GM19043 (cell line): ENCODE measurements around the gene PTPRG.

Experiments used
- ATAC-seq: cut with Tn5 transposase; IDR thresholded peaks from one replicate; pipeline ENCODE4 v1.9.1; 2021; ENCODE audit warnings: low read depth; ENCODE audit not compliant: unreplicated experiment

PTPRG gene

DNA sequence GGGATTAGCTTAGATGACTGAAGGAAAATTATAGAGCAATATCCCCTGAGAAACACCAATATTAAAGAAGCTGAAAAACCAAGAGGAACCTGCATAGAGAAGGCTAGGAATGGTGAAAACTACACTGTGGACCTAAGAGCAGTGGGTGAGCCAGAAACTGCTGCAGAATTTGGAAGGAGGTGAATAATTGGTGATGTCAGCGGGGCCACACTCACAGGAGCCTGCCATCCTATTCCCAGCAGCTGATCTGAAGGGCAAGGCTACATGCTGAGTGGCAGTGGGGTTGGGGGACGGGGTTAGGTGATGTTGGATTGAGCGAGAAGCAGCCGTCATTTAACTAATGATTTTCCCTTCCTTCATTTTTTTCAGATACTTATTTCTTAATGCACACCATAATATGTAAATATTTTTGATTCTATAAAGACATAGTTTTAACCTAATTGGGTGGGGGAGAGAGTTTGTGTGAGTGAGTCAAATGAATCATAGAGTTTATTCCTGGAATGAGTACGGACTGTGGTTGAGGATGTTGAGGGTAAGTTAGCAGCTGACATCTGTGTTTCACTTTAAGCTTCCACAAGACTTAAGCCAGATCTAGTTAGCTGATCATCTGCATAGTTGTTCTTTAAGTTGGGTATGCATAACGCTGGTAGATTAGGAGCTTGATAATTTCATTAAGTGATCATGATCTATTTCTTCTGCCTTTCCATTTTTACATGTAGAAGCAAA, 222.8 kb downstream of the PTPRG start:
- ATAC-seq = no peak

DNA sequence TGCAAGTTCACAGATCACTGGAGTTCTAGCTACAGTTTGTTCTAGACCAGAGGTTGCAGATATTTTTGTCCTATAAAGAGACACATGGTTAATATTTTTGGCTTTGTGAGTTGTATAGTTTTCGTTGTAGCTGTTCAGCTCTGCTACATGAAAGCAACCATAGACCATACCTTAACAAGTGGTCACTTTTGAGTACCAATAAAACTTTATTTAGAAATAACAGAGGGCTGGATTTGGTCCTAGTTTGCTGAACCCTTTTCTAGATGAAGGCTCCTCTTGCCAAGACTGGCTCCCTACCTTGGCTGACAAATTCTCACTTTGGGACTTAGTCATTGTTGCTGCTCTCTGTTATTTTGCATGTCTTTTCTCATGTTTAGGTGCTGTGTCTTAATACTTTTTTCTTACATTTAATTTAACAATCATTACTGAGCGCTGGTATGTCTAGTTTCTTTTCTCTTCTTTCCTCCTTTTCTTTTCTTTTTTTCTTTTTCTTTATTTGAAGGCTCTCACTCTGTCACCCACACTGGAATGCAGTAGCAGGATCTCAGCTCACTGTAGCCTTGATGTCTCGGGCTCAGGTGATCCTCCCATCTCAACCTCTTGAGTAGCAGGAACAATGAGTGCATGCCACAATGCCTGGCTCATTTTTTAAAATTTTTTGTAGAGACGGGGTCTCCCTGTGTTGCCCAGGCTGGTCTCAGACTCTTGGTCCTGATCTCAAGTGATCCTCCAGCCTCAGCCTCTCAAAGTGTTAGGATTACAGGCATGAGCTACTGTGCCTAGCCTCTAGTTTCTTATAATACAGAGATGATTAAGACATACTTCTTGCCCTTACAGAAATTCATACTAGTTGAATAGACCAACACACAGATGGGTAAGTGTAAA, 227.5 kb downstream of the PTPRG start:
- ATAC-seq = no peak

DNA sequence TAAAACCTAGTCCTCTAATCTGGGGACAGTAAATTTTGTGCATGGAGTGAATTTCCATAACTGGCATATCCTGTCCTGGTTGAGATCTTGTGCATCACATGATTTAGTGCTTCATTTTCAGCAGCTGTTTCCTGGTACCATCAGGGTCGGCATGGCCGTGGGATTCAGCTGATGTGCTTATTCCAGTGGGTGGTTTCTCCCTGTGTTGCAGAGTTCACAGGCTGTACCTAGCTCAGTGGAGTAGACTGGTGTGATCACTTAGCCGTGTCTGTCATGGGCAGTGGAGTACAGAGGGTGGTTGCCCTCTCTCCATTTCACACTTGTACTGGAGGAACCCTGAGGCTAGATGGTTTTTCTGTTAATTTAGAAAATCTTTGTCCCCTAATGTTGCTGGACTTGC, 228.5 kb downstream of the PTPRG start:
- no peak for ATAC-seq

DNA sequence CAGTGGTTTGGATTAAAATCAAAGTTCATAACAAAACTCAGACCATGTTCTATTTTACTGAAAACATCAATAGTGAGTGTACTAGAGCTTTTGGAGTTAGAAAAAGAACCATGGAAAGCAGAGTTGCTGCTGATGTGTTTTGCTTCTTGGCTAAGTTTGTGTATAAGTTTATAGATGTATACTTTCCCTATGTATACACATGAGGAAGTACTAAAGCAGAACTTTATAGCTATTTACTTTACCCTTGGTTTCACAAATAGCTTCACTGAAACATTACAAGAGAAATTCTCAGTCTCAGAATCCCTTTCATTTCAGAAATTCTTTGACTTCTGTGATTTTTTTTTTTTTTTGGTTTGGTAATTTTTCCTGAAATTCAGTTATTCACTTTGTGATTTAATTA, 229.0 kb downstream of the PTPRG start:
- ATAC-seq = no peak

DNA sequence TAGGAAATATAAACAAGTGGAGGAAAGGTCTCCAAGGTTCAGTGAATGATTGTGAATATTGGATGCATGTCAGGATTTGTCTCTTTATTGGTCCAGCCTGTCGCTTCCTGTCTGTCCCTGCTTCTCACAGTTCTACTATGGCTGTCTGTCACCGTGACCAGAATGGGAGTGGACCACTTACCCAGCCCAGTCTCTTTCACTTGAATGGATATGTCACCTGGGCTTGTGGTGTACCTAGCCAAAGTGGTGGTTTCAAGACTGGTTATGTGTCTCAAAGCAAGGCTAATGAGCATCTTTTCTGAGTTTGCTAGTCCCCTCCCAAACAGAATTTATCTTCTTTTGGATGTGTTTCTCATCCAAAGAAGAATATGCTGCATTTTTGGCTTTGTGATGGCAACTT, 231.7 kb downstream of the PTPRG start:
- no peak for ATAC-seq

DNA sequence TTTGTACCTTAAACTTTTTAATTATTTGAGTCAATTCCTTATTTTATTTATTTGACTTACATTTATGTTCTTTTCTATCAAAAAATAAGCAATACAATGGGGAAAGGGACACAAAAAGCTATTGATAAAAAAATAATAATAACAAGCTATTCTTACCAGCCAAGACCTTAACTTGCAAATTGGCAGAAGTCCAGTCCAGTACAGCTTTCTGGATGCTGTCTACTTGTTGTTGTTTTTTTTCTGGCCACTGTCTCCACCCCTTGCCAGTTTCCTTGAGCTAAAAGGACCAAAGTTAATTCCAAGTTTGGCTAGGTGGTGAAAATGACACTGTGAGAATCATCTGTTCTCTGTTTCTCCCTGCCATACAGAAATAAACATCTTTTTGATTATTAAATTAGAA, 232.2 kb downstream of the PTPRG start:
- no peak for ATAC-seq

DNA sequence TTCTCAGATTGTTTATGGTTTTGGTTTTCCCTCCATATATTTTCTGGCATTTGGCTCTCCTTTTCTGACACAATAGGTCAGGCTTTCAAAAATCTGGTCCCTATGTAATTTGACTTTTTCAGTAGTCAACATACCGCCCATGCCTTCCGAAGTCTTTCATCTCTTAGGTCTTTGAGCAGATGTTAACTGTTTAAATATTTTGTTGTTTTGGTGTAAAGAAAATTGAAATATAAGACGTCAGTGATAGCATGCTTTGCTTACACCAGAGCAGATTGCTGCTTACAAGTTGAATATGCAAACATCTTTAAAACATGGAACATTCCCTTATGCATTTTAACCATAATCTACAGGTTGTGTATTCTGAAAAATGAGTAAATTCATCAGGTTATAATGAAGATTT, 233.0 kb downstream of the PTPRG start:
- ATAC-seq = no peak

DNA sequence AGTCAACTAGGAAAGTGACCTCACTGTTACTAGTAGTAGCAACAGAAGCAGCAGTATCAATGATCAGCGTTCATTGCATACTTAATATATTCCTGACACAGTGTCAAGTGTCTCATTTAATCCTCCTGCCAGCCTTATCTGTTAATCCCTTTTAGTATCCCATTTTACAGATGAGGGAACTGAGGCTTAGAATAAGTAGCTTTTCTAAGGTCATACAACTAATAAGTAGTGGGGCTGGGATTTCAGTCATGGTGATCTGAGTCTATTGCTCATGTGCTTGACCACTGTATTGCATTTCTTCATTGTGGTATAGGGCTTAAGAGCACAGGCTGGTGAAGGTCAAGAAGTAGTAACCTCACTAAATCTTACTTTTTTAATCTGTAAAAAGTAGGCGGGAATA, 233.6 kb downstream of the PTPRG start:
- ATAC-seq = no peak

DNA sequence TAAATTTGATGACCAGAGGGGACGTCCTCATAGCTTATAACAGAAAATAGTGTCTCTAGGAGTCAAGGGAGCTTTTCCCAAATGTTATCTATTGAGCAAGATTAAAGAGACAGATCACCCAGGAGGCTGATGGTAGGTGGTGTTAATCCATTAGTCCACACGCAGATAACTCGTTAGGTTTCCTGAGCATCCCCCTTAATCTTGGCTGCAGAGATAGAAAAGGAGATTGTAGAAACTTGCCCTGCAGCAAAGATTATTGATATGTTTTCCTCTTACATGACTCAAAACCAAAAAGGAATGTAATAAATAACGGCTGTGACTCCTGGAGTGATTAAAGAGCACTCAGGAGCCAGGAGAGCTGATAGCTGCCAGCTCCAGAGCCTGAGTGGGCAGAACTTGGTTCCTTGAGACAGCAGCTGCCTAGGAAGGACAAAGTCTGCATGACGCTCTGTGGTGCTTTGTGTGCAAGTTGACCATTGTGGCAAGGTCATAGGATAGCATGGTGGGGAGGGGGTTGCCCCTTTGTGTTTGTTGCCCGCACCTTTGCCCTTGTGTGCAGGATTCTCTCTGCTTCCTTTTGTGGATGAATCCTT, 234.8 kb downstream of the PTPRG start:
- no peak for ATAC-seq

DNA sequence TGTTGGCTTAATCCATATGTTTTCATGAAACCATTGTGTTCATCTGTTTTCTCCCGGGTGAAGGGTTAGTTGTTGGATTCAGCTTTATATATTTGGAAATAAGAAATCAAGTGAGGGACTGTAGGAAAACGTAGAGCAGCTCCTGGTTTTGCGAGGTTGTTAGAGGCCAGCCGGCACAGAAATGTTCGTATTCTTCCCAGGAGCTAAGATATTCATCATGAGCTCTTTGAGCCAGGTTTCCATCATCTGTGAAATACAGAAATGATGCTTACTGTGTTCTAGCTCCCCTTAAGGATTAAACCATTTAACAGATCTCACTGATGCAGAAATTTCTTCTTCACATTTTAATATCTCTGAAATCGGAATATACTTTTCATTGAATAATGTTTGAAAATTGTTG, 235.5 kb downstream of the PTPRG start:
- no peak for ATAC-seq

DNA sequence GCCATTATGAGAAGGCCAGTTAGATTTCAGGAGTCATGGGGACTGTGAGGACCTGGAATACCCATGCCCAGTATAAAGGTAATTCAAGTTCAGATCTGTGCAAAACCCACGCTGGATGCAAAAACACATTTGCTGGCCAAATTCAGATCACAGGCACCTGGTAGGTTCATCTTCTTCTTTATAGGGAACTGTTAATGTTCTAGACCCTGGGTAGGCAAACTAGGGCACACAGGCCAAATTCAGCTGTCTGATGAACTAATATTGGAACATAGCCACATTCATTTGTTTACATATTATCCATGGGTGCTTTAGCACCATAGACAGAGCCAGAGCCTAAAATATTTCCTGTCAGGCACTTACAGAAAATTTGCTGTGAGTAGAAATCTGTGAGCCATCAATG, 241.4 kb downstream of the PTPRG start:
- ATAC-seq = no peak

DNA sequence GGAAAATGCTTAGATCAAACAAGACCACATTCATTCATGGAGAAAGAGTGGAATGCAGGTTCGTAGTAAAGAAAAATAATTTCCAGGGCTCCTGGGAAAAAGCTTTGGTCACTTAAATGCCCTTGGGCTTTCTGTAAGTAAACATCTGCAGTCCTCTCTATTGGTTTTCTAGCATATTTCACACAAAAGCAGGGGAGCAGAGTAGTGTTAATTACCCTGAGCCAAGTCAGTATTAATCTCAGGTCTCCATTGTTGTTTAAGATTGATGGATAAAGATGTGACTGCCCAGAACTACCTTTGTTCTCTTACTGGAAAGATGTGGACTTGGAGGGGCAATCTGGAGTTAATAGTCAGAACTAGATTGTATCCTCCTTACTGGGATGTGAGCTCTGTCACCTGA, 242.6 kb downstream of the PTPRG start:
- ATAC-seq = no peak

DNA sequence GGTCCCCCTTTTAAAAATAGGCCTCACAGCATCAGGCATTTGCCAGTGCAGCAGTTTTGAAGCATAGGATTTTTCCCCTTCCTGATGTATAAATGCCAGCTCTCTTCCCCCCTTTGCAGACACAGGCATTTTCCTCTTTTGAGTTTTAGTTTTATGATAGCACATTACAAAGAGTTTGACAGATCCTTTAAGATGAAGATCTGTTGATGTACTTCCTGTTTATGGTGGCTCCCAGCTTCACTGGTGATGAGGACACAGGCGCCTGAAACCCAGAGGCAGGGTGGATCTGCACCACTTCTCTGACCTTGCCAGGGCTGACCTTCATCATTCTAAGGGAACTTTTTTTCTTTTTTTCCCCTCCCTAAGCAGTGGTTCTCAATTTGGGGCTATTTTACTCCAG, 243.4 kb downstream of the PTPRG start:
- no peak for ATAC-seq

DNA sequence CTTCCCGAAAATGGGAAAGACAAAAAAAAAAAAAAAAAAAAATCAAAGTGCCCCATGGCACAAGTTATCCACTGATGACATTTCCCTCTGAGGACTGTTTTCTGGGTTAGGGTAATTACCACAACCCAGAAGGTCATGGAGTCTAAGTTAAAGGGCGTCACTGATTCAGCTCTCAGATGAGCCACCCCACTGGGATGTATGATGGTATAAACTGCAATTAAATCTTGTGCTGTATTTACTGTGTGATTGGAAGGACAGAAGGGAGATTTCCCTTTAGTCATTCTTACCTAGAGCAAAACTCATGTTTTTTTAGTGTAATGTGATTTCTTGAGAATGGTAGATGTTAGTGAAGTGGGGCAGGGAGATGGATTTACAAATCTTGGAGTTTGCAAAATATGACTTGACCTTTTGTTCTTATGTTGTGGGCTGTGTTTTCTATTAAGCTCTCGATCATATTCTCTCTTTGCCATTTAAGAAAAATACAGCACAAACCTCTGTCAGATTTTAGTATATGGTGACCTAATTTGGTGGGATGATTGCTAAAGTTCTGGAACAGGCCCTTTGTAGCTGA, 244.2 kb downstream of the PTPRG start:
- no peak for ATAC-seq

DNA sequence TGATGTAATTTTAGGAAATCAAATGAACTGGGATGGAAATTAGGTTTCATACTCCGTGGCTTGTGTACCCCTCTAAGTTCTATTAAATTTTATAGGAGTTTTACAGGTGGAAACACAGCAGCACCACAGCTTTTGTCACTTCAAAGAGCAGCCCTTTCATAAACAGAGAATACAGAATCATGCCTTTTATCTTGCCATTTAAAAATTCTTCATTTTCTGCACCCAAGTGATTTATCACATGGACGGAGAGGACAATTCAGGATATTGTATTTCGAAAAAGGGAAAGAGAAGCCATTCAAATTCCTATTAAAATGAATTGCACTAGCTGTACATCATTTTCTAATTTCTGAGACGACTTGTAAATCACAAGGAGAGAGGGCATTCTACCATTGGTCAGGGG, 245.4 kb downstream of the PTPRG start:
- ATAC-seq = no peak

DNA sequence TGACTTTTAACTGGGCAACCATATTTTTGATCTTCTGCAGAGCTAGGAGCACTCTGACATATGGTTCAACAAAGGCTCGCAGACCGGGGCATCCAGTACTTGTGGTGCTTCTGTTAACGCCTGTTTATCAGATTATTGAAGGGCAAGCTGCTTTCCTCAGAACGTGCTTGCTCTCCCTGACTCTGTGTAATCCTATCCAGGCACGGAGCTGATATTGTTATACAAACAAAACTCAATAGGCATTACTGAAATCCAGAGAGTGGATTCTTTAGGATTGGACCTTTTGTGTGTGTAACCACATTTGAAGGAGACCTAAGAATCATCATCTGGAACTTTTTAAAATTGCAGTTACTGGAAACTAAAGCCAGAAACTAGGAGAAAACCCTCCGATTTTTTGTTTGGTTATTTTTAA, 246.5 kb downstream of the PTPRG start:
- ATAC-seq = no peak

DNA sequence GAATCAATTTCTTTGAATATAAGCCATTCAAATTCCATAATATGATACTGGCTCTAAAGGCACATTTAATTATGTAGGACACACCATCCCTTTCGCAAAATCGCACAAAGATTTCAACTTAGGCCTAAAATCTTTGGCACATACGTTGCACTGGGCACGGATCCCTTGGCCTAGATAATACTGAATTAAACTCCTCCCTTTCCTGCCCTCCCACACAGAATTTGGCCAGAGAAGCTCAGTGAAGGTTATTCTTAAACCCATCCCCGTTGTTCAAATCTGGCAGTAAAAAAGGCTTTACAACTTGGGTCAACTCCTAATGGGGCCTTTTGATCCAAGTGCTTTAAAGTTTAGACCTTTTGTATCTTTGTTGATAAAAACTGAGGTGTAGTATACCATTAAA, 247.2 kb downstream of the PTPRG start:
- ATAC-seq = no peak

DNA sequence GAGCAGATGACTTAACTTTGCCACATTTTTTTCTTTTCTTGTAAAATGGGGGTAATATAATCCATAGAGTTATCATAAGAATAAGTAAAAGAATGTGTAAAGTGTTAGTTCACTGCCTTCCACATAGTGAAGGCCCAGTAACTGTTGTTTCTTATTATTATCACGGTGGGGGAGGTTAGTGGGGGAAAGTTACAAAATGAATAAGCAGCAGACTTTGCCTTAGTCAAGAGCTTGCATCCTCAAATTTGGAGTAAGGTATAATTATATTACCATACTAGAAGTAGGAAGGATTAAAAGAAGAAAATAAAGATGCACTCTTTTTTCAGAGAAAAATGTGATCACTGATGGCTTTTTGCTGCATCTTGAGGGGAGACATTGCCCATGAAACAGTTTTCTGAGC, 247.6 kb downstream of the PTPRG start:
- no peak for ATAC-seq

DNA sequence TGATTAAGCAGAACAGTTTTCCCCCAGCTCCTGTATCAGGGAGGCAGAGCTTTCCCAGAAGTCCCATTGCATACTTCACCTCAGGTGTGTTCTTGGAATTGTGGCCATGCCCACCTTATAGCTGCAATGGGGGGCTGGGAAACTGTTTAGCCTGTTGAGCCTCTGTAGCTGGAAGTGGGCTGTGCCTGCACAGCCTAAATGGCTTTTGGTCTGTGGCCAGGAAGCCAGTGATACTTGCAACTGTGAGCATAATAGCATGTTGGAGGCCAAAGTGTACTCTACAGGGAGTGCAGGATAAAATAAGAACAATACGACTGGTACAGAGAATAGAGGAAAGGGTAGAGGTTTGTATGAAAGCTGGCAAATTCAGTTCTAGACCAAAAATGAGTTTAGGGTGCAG, 248.5 kb downstream of the PTPRG start:
- no peak for ATAC-seq

DNA sequence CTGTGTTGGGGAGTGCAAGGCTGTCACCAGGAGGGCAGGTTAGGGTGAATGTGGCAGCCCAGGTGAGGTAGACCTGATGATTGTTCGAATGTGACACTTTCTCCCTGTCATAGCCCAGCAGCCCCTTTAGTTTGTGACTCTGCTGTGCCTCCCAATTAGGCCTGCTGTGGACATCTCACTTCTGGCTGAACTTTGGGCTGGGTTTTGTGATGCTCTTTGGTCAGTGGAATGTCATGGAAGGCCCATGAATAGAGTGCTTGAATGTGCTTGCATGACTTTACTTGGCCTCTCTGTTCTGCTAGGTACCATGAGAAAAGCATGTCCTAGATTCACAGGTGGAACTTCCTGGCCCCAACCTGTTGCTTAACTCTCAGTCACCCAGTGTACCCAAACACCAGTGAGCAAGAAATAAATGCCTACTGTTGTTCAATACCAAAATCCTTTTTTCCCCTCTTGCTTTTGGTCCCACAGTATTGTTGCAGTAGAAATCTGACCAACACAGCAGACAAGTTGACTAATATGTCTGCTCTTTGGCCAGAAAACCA, 249.7 kb downstream of the PTPRG start:
- no peak for ATAC-seq

DNA sequence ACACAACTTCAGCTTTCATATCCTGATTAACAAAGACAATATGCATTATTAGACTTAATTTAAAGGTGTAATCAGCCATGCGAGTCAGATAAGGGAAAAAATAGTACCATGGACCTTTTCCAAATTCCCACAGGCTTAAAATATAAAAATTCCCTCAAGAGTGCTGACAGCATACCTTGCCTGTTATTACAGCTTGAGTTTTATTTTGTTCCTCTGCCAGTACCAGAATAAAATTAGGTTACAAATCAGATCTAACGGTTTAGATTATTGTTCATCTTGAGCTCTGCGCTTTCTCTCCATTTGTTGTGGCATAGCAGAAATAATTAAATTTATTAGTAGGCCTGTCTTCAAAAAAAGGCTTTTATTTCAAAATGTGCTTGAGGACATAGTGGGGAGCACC, 250.3 kb downstream of the PTPRG start:
- no peak for ATAC-seq
